HepG2 (cell line): ENCODE measurements around the gene VKORC1.

Experiments
- GLI4 ChIP-seq: sonication (generic); formaldehyde crosslinking; IDR thresholded peaks from 2 replicates; pipeline ENCODE4 v1.5.1; 2020; ENCODE audit warnings: missing genetic modification reagents, mild to moderate bottlenecking, moderate library complexity, borderline replicate concordance
- SCMH1 ChIP-seq: sonication (generic); formaldehyde crosslinking; IDR thresholded peaks from 2 replicates; pipeline ENCODE4 v1.9.0; 2021; ENCODE audit warnings: missing genetic modification reagents, mild to moderate bottlenecking, borderline replicate concordance
- ZBTB20 ChIP-seq: sonication (generic); formaldehyde crosslinking; IDR thresholded peaks from 2 replicates; pipeline ENCODE4 v1.8.1; 2023; ENCODE audit warnings: missing genetic modification reagents, low read depth, mild to moderate bottlenecking, borderline replicate concordance
- TF ChIP-seq, protein P1 (sequence below): sonication (generic); formaldehyde crosslinking; conservative IDR thresholded peaks from 2 replicates; pipeline ENCODE4 v1.4.0; 2020; ENCODE audit warnings: mild to moderate bottlenecking, missing genetic modification reagents, moderate library complexity
- TF ChIP-seq, protein P2 (sequence below): sonication (generic); formaldehyde crosslinking; IDR thresholded peaks from 2 replicates; pipeline ENCODE4 v1.9.0; 2021; ENCODE audit warnings: mild to moderate bottlenecking, missing genetic modification reagents
- TF ChIP-seq, protein P3 (sequence below): sonication (generic); formaldehyde crosslinking; IDR thresholded peaks from 2 replicates; pipeline ENCODE4 v1.5.0; 2020; ENCODE audit warnings: mild to moderate bottlenecking, missing genetic modification reagents, moderate library complexity

GRCh38 chr16:31086629-31086906, 8.0 kb downstream of the VKORC1 start:
- TF ChIP-seq, protein P1, sequence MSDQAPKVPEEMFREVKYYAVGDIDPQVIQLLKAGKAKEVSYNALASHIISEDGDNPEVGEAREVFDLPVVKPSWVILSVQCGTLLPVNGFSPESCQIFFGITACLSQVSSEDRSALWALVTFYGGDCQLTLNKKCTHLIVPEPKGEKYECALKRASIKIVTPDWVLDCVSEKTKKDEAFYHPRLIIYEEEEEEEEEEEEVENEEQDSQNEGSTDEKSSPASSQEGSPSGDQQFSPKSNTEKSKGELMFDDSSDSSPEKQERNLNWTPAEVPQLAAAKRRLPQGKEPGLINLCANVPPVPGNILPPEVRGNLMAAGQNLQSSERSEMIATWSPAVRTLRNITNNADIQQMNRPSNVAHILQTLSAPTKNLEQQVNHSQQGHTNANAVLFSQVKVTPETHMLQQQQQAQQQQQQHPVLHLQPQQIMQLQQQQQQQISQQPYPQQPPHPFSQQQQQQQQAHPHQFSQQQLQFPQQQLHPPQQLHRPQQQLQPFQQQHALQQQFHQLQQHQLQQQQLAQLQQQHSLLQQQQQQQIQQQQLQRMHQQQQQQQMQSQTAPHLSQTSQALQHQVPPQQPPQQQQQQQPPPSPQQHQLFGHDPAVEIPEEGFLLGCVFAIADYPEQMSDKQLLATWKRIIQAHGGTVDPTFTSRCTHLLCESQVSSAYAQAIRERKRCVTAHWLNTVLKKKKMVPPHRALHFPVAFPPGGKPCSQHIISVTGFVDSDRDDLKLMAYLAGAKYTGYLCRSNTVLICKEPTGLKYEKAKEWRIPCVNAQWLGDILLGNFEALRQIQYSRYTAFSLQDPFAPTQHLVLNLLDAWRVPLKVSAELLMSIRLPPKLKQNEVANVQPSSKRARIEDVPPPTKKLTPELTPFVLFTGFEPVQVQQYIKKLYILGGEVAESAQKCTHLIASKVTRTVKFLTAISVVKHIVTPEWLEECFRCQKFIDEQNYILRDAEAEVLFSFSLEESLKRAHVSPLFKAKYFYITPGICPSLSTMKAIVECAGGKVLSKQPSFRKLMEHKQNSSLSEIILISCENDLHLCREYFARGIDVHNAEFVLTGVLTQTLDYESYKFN, result no peak
- TF ChIP-seq, protein P2, sequence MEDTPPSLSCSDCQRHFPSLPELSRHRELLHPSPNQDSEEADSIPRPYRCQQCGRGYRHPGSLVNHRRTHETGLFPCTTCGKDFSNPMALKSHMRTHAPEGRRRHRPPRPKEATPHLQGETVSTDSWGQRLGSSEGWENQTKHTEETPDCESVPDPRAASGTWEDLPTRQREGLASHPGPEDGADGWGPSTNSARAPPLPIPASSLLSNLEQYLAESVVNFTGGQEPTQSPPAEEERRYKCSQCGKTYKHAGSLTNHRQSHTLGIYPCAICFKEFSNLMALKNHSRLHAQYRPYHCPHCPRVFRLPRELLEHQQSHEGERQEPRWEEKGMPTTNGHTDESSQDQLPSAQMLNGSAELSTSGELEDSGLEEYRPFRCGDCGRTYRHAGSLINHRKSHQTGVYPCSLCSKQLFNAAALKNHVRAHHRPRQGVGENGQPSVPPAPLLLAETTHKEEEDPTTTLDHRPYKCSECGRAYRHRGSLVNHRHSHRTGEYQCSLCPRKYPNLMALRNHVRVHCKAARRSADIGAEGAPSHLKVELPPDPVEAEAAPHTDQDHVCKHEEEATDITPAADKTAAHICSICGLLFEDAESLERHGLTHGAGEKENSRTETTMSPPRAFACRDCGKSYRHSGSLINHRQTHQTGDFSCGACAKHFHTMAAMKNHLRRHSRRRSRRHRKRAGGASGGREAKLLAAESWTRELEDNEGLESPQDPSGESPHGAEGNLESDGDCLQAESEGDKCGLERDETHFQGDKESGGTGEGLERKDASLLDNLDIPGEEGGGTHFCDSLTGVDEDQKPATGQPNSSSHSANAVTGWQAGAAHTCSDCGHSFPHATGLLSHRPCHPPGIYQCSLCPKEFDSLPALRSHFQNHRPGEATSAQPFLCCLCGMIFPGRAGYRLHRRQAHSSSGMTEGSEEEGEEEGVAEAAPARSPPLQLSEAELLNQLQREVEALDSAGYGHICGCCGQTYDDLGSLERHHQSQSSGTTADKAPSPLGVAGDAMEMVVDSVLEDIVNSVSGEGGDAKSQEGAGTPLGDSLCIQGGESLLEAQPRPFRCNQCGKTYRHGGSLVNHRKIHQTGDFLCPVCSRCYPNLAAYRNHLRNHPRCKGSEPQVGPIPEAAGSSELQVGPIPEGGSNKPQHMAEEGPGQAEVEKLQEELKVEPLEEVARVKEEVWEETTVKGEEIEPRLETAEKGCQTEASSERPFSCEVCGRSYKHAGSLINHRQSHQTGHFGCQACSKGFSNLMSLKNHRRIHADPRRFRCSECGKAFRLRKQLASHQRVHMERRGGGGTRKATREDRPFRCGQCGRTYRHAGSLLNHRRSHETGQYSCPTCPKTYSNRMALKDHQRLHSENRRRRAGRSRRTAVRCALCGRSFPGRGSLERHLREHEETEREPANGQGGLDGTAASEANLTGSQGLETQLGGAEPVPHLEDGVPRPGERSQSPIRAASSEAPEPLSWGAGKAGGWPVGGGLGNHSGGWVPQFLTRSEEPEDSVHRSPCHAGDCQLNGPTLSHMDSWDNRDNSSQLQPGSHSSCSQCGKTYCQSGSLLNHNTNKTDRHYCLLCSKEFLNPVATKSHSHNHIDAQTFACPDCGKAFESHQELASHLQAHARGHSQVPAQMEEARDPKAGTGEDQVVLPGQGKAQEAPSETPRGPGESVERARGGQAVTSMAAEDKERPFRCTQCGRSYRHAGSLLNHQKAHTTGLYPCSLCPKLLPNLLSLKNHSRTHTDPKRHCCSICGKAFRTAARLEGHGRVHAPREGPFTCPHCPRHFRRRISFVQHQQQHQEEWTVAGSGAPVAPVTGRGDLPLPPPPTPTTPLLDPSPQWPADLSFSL (CRISPR knock-in tag), result no peak
- TF ChIP-seq, protein P3, sequence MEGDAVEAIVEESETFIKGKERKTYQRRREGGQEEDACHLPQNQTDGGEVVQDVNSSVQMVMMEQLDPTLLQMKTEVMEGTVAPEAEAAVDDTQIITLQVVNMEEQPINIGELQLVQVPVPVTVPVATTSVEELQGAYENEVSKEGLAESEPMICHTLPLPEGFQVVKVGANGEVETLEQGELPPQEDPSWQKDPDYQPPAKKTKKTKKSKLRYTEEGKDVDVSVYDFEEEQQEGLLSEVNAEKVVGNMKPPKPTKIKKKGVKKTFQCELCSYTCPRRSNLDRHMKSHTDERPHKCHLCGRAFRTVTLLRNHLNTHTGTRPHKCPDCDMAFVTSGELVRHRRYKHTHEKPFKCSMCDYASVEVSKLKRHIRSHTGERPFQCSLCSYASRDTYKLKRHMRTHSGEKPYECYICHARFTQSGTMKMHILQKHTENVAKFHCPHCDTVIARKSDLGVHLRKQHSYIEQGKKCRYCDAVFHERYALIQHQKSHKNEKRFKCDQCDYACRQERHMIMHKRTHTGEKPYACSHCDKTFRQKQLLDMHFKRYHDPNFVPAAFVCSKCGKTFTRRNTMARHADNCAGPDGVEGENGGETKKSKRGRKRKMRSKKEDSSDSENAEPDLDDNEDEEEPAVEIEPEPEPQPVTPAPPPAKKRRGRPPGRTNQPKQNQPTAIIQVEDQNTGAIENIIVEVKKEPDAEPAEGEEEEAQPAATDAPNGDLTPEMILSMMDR (CRISPR knock-in tag), result no peak
- no peak for TF ChIP-seq SCMH1
- no peak for TF ChIP-seq GLI4 (CRISPR knock-in tag)
- no peak for TF ChIP-seq ZBTB20 (CRISPR knock-in tag)
